Testis (tissue), 2 donors: ENCODE data around the gene GOLGA8S.

ENCODE experiments used
- POLR2A ChIP-seq: fragments of 450-650 bp; IDR thresholded peaks from one replicate; pipeline ENCODE4 v1.6.1; 2017; ENCODE audit warnings: antibody characterized with exemption, mild to moderate bottlenecking, moderate library complexity
- TF ChIP-seq, protein P1 (sequence below), 3 experiments: fragments of 450-650 bp in 2 of 3; fragments of 200-600 bp in 1 of 3; sonication (generic) in 1 of 3; IDR thresholded peaks; one replicate each; pipeline ENCODE4 v1.5.1; 2016 to 2019; ENCODE audit warnings: antibody characterized with exemption in 3 of 3, mild to moderate bottlenecking in 2 of 3, moderate library complexity in 1 of 3

- TF ChIP-seq POLR2A = no peak
- TF ChIP-seq, protein P1, sequence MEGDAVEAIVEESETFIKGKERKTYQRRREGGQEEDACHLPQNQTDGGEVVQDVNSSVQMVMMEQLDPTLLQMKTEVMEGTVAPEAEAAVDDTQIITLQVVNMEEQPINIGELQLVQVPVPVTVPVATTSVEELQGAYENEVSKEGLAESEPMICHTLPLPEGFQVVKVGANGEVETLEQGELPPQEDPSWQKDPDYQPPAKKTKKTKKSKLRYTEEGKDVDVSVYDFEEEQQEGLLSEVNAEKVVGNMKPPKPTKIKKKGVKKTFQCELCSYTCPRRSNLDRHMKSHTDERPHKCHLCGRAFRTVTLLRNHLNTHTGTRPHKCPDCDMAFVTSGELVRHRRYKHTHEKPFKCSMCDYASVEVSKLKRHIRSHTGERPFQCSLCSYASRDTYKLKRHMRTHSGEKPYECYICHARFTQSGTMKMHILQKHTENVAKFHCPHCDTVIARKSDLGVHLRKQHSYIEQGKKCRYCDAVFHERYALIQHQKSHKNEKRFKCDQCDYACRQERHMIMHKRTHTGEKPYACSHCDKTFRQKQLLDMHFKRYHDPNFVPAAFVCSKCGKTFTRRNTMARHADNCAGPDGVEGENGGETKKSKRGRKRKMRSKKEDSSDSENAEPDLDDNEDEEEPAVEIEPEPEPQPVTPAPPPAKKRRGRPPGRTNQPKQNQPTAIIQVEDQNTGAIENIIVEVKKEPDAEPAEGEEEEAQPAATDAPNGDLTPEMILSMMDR (IDR thresholded peaks at IDR 0.05) = no peak
Observed at GRCh38 chr15:23395832-23396231, 41.3 kb downstream of the GOLGA8S start.
